ENCODE measurements around the gene ADCYAP1R1. TPM values are rescaled to one million over a fixed set of nuclear protein-coding genes. Genes with fewer than 3 reads are reported as not detected.

ADCYAP1R1 gene
- total RNA-seq, 1 experiment from 2014 or later = 0.12 TPM

DNA sequence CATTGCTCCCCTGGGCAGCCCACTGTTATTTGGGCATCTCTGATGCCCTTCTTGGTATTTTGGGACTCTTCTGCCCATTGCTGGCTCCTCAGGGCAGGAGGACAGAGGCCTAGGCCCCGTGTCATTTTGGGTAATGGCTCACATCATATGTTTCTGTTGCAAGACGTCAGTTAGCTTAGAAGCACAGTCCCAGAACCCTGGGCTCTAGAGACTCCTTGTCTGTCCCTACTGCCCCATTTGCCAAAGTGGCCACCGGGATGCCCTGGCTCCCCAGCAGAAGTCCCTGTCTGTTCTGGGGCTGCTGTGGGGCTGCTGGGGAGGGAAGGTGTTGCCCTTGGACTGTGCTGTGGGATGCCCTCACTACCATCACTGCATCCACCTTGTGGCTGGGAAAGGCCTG is 48.8 kb downstream of the ADCYAP1R1 start:
- TF ChIP-seq CEBPB (IDR thresholded peaks at IDR 0.05; ENCODE audit: low read depth) (no peak), RAD21 (IDR thresholded peaks at IDR 0.05; ENCODE audit: low read depth) (no peak), ZFX (IDR thresholded peaks at IDR 0.05) (no peak), EGR1 (IDR thresholded peaks at IDR 0.05; ENCODE audit: low read depth) (no peak)
- TF ChIP-seq, protein P1, sequence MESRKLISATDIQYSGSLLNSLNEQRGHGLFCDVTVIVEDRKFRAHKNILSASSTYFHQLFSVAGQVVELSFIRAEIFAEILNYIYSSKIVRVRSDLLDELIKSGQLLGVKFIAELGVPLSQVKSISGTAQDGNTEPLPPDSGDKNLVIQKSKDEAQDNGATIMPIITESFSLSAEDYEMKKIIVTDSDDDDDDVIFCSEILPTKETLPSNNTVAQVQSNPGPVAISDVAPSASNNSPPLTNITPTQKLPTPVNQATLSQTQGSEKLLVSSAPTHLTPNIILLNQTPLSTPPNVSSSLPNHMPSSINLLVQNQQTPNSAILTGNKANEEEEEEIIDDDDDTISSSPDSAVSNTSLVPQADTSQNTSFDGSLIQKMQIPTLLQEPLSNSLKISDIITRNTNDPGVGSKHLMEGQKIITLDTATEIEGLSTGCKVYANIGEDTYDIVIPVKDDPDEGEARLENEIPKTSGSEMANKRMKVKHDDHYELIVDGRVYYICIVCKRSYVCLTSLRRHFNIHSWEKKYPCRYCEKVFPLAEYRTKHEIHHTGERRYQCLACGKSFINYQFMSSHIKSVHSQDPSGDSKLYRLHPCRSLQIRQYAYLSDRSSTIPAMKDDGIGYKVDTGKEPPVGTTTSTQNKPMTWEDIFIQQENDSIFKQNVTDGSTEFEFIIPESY (IDR thresholded peaks at IDR 0.05; ENCODE audit: extremely low read depth, insufficient replicate concordance, low read length) = no peak
- H3K4me1 ChIP-seq (ENCODE audit: control insufficient read depth in 1 of 2, insufficient read depth in 2 of 2, low read length in 2 of 2) = no peaks in the 10 kb centered on the region
- DNase-seq (ENCODE audit: low read depth, low spot score) = no peak
- no peaks in the 10 kb centered on the region for H3K9me2 ChIP-seq (ENCODE audit: insufficient read depth)
- no peak overlapping the region for H3K4me2 ChIP-seq (ENCODE audit: low read length)
- BruUV-seq (replicated peaks) = no TSS peak
- peaks cover 82% of the 10 kb centered on the region for H3K27me3 ChIP-seq (ENCODE audit: insufficient read depth, low read length)
- intact Hi-C loops (cut with micrococcal nuclease) = no loop called here
- ChIA-PET CTCF (interaction anchor here (1.9 kb wide), 1 partner anchor 22 kb away, joined by 6 read pairs; no protein-coding TSS in a partner anchor), POLR2A (no interaction called here), RAD21 (ENCODE audit: low non-redundant PET in 1 of 2, low total read pairs in 2 of 2, uncharacterized antibody in 2 of 2, unreplicated experiment in 2 of 2) (no interaction called here)
- H3K27ac ChIP-seq (ENCODE audit: low read depth, low read length) = no peak overlapping the region
- H2AFZ ChIP-seq (ENCODE audit: low read depth, low read length, poor library complexity, severe bottlenecking) = no peak overlapping the region
- no peaks in the 10 kb centered on the region for H3K9me3 ChIP-seq (ENCODE audit: control insufficient read depth in 1 of 2, insufficient read depth in 1 of 2, low read depth in 1 of 2, low read length in 2 of 2)
- H3K4me3 ChIP-seq (replicated peaks in 1 of 2; ENCODE audit: low read depth in 1 of 2, low read length in 2 of 2) = no peak overlapping the region
- H3K36me3 ChIP-seq (ENCODE audit: control insufficient read depth in 1 of 2, insufficient read depth in 2 of 2, low read length in 2 of 2) = no peaks in the 10 kb centered on the region
- H3K79me2 ChIP-seq (ENCODE audit: insufficient read depth, low read length) = no peaks in the 10 kb centered on the region
- H4K20me1 ChIP-seq (ENCODE audit: insufficient read depth) = no peaks in the 10 kb centered on the region
- no peak for ATAC-seq
- H3K9ac ChIP-seq (ENCODE audit: low read length) = no peak overlapping the region

DNA sequence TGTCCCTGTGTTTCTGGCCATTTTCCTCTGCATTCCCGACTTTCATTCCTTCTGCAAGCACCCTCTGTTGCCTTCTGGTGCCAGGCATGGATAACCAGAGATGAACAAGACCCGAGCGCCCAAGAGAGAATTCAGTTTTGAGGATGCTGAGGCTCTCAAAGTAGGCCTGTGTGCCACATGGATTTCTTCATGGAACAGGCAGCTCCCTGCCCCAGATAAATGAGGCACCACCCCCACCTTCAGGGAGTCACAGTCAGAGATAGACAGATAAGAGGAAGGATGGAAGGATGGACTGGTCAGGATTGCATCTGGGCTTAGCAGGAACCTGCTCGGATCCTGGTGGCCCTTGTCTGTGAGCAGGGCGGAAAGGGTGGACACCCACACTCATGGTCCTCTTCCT is 49.4 kb downstream of the ADCYAP1R1 start:
- Histone ChIP-seq H4K20me1 (ENCODE audit: insufficient read depth) (no peaks in the 10 kb centered on the region), H3K4me2 (ENCODE audit: low read length) (no peak overlapping the region), H3K79me2 (ENCODE audit: insufficient read depth, low read length) (no peaks in the 10 kb centered on the region), H3K9me2 (ENCODE audit: insufficient read depth) (no peaks in the 10 kb centered on the region), H3K4me3 (replicated peaks in 1 of 2; ENCODE audit: low read depth in 1 of 2, low read length in 2 of 2) (no peak overlapping the region), H3K9ac (ENCODE audit: low read length) (no peak overlapping the region), H2AFZ (ENCODE audit: low read depth, low read length, poor library complexity, severe bottlenecking) (no peak overlapping the region), H3K4me1 (ENCODE audit: control insufficient read depth in 1 of 2, insufficient read depth in 2 of 2, low read length in 2 of 2) (no peaks in the 10 kb centered on the region), H3K9me3 (ENCODE audit: control insufficient read depth in 1 of 2, insufficient read depth in 1 of 2, low read depth in 1 of 2, low read length in 2 of 2) (no peaks in the 10 kb centered on the region), H3K27me3 (ENCODE audit: insufficient read depth, low read length) (peaks cover 76% of the 10 kb centered on the region), H3K27ac (ENCODE audit: low read depth, low read length) (no peak overlapping the region), H3K36me3 (ENCODE audit: control insufficient read depth in 1 of 2, insufficient read depth in 2 of 2, low read length in 2 of 2) (no peaks in the 10 kb centered on the region)
- ChIA-PET RAD21 (ENCODE audit: low non-redundant PET in 1 of 2, low total read pairs in 2 of 2, uncharacterized antibody in 2 of 2, unreplicated experiment in 2 of 2) (no interaction called here), POLR2A (no interaction called here), CTCF (no interaction called here)
- TF ChIP-seq SIN3A (IDR thresholded peaks at IDR 0.05; ENCODE audit: low read depth) (no peak), YY1 (IDR thresholded peaks at IDR 0.05; ENCODE audit: extremely low read depth, insufficient replicate concordance, low read depth, low read length) (no peak), TCF7L2 (IDR thresholded peaks at IDR 0.05; ENCODE audit: borderline replicate concordance, extremely low read depth, insufficient read depth, insufficient read length) (no peak), POLR2AphosphoS5 (IDR thresholded peaks at IDR 0.05; ENCODE audit: low read depth, low read length) (no peak), EGR1 (IDR thresholded peaks at IDR 0.05; ENCODE audit: low read depth) (no peak)
- TF ChIP-seq, protein P2, sequence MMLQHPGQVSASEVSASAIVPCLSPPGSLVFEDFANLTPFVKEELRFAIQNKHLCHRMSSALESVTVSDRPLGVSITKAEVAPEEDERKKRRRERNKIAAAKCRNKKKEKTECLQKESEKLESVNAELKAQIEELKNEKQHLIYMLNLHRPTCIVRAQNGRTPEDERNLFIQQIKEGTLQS (IDR thresholded peaks at IDR 0.05) = no peak
- no peak for DNase-seq (ENCODE audit: low read depth, low spot score)
- intact Hi-C loops (cut with micrococcal nuclease) = no loop called here
- ATAC-seq = no peak
- no TSS peak for BruUV-seq (replicated peaks)

All from HCT116 (cell line).